Omental fat pad (tissue), 4 donors: ENCODE measurements around the gene DIP2C. TPM values are rescaled to one million over a fixed set of nuclear protein-coding genes. Genes with fewer than 3 reads are reported as not detected.

ENCODE experiments used
- ATAC-seq: fragments of 150-250 bp; one replicate; pipeline ENCODE4 v1.9.1; 2016; ENCODE audit warnings: mild to moderate bottlenecking, moderate library complexity; ENCODE audit not compliant: low FRiP score
- DNase-seq: peaks from one replicate; pipeline ENCODE4 v3.0.0-alpha.2; 2019; ENCODE audit warnings: low spot score
- CTCF ChIP-seq, 3 donors: fragments of 450-650 bp; IDR thresholded peaks; one replicate each; pipeline ENCODE4 v1.5.1; 2016 to 2017; ENCODE audit warnings: antibody characterized with exemption in 3 of 3, mild to moderate bottlenecking in 3 of 3, moderate library complexity in 2 of 3
- total RNA-seq, 4 donors: library from RNA; depleted of rRNA; stranded (reverse); fragments of >200 nt; gene quantifications; one replicate each; pipeline ENCODE4 v1.1.0, GENCODE V29; 2016

Gene DIP2C
- total RNA-seq, 4 donors from 2014 or later, result 19.7 to 56.5 (median 31.1) TPM

DNA sequence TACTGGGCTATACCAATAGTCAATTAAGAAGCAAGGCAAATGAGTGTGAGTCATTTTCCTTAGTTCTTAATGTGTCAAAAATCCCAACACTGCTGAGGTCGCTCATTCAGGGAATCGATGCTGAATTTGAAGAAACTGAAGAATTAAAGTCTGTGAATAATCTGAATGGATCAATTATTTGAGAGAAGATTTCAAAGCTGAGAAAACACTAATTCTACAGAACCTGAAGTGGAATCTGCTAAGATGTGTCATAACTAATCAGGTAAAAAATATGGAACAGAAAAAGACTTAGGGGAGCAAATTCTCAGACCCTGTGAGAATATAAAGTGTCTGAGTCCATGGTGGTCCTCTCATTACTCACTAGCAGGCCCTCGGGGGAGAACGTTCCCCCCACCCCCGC, 125.6 kb downstream of the DIP2C start:
- DNase-seq, result no peak
- no peak for ATAC-seq
- no peak for TF ChIP-seq CTCF (IDR thresholded peaks at IDR 0.05)

- TF ChIP-seq CTCF (IDR thresholded peaks at IDR 0.05), result no peak
- DNase-seq, result no peak
- ATAC-seq, result no peak
Measured at GRCh38 chr10:562142-562541, 127.3 kb downstream of the DIP2C start.

DNA sequence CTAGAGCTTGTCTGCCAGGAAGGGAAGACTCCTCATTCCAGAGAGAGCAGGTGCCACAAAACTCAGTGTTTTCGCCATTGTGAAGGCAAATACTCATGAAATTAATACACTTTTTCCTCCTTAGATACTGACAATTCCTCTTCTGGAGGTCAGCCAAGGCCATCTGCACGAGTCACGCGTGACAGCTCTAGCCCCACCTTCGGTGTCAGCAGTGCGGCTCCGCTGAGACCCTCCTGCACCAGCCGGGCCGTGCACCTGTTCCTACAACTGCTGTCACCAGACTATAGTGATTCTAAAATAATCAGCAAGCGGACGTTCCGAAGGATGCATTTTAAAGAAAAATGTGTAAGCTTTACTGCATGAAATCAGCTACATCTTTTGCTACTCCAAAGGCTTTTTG, 127.7 kb downstream of the DIP2C start:
- TF ChIP-seq CTCF (IDR thresholded peaks at IDR 0.05), result no peak
- ATAC-seq (no peak), DNase-seq (no peak)

- TF ChIP-seq CTCF (IDR thresholded peaks at IDR 0.05), result no peak
- ATAC-seq (no peak), DNase-seq (no peak)
Measured at GRCh38 chr10:560314-560992, 129.0 kb downstream of the DIP2C start.

DNA sequence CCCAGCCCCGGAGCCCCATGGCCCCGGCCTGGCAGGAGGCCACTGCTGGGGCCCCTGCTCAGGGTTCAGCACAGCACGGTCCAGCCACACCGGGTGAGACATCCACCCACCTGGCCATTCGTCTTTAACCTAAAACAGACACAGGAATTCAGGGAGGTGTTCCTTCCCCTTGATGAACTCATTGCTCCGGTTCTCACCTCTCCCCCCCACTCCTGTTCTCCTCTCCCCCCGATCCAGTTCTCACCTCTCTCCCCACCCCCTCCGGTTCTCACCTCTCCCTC, 129.8 kb downstream of the DIP2C start:
- DNase-seq (no peak), ATAC-seq (no peak)
- no peak for TF ChIP-seq CTCF (IDR thresholded peaks at IDR 0.05)

DNA sequence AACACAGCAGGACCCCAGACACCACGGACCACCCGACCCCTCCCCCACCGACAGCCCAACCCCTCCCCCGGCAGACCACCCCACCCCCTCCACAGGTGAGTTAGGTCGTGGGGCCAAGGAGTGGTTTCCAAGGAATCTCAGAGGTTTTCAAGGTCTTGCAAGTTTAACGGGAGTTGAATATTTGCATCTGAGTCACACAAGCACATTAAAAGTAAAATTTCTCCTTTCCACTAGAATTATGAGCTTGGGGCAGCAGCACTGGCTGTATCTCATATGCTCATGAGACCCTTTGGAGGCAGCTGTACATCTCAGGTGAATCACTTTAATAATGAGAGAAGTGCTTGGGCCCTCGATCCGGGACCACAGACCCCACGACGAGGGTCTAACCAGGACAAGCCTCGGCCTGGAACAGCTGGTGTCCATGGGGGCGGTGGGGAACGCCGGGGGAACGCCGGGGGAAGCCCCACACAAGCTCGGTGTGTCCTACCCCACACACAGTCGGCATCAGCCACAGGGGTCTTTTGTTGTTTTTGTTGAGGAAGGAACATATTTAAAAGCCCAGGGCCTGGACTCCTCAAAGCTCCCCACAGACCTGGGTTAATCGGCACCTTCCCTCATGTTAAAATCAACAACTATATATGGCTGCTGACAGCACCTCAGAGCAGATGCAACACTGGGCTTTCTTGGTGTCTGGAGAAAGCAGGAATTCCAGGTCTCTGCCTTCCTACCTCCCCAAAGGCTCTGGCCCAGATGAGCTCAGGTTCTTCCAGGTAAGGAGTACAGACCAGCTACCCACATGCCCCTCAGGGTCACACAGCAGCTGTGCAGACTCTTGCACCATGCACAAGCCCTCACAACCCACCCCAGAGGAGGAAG, 130.3 kb downstream of the DIP2C start:
- no peak for DNase-seq
- TF ChIP-seq CTCF (IDR thresholded peaks at IDR 0.05), result no peak
- ATAC-seq, result no peak

GRCh38 chr10:558364-558763, 131.1 kb downstream of the DIP2C start:
- ATAC-seq, result no peak
- no peak for DNase-seq
- no peak for TF ChIP-seq CTCF (IDR thresholded peaks at IDR 0.05)
